Measurements from ENCODE around the gene STAT4. TPM values are rescaled to one million over a fixed set of nuclear protein-coding genes. Genes with fewer than 3 reads are reported as not detected.

STAT4 gene
- total RNA-seq, 1 experiment from 2014 or later: 0.44 TPM

DNA sequence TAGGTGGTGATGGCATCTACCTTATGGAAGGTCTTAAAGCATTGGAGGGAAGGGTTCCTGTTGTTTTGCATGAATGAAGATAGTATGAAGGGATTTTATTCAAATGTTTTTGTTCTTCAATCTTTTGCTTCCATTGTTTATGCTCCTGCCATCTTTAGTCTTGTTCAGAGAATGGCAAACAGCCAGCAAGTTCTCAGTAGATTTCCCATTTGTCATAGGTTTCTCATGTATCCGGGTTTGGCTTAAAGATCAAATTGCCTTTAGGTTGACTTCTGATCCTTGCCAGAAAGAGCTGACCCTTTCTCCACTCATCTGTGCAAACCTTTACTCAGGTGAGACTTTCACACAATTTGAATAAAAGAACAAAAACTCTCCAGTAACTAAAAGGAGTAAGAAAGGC is 44.2 kb upstream of the STAT4 start:
- ATAC-seq: no peak
- DNase-seq (ENCODE audit: low spot score): no peak
- Mint-ChIP-seq H3K4me1 (no peaks in the 10 kb centered on the region), H3K36me3 (no peaks in the 10 kb centered on the region), H3K27me3 (ENCODE audit: low read depth) (no peaks in the 10 kb centered on the region), H3K4me3 (no peak overlapping the region), H3K27ac (no peak overlapping the region), H3K9me3 (peaks cover 13% of the 10 kb centered on the region)
- ChIA-PET CTCF (no interaction called here), POLR2A (no interaction called here)
- TF ChIP-seq NR3C1 (CRISPR knock-in tag; conservative IDR thresholded peaks at IDR 0.05; ENCODE audit: low read depth) (no peak), ESRRA (CRISPR knock-in tag; IDR thresholded peaks at IDR 0.05; ENCODE audit: borderline replicate concordance) (no peak), IRF2 (CRISPR knock-in tag; IDR thresholded peaks at IDR 0.05; ENCODE audit: borderline replicate concordance, low read depth) (no peak), NFYB (CRISPR knock-in tag; conservative IDR thresholded peaks at IDR 0.05; ENCODE audit: low read depth) (no peak), ZBTB21 (CRISPR knock-in tag; IDR thresholded peaks at IDR 0.05; ENCODE audit: borderline replicate concordance) (no peak), ZNF138 (CRISPR knock-in tag; conservative IDR thresholded peaks at IDR 0.05) (no peak)
- TF ChIP-seq, protein P1, sequence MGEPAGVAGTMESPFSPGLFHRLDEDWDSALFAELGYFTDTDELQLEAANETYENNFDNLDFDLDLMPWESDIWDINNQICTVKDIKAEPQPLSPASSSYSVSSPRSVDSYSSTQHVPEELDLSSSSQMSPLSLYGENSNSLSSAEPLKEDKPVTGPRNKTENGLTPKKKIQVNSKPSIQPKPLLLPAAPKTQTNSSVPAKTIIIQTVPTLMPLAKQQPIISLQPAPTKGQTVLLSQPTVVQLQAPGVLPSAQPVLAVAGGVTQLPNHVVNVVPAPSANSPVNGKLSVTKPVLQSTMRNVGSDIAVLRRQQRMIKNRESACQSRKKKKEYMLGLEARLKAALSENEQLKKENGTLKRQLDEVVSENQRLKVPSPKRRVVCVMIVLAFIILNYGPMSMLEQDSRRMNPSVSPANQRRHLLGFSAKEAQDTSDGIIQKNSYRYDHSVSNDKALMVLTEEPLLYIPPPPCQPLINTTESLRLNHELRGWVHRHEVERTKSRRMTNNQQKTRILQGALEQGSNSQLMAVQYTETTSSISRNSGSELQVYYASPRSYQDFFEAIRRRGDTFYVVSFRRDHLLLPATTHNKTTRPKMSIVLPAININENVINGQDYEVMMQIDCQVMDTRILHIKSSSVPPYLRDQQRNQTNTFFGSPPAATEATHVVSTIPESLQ (CRISPR knock-in tag; IDR thresholded peaks at IDR 0.05): no peak

DNA sequence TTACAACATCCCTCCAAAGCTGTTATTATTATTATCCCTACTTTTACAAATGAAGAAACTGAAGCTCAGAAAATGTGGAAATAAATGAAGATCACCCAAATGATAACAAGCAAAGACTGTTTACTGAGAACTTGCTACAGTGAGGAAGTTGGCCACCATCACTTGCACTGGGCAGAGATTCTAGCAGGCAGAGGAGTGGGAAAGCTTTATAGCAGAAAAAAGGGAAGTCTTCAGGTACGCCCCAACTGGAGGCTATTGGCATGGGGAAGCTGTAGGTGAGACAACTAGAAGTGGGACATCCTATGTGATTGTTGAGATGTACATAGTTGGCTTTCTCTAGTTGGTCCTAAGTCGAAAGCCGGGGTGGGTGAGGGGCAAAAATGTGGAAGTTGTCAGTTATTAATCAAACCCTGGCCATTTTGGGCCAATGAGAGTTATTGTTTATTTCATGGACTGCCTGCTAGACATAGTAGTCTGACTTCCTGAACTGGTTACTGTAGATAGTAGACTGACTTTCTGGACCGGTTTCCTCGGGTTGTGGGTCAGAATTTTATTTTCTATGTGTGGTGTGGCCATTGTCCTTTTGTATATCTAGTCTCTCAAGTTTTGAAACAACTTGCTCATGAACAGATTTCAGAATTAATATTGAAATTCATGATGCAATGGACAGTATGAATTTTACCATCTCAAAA is 40.2 kb upstream of the STAT4 start:
- Mint-ChIP-seq H3K4me1 (no peaks in the 10 kb centered on the region), H3K36me3 (no peaks in the 10 kb centered on the region)
- TF ChIP-seq, protein P2, sequence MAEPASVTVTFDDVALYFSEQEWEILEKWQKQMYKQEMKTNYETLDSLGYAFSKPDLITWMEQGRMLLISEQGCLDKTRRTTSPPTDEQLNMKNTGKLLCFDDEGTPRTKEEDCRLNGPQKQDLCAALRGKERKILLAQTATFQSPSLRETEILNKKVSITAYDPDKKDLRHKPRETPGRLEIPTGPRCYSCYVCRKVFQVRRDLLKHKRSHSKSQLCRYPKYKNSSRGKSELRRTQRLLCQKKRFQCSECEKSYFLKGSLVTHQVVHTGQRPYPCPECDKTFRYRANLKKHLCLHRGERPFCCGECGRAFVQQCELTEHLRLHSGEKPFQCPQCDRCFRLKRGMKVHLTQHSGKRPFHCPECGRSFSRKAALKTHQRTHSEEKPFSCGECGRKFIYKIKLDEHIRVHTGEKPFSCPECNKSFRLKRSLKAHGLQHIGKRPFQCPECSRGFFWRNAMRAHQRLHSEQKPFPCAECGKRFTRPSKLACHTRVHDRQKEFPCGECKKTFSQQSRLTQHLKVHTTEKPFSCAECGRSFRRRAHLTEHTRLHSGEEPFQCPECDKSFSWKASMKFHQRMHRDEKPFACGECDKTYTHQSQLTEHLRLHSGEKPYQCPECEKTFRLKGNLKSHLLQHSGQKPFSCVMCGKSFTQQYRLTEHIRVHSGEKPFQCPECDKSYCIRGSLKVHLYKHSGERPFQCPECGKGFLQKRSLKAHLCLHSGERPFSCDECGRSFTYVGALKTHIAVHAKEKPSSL (CRISPR knock-in tag; conservative IDR thresholded peaks at IDR 0.05): no peak
- no peak for TF ChIP-seq NR3C1 (CRISPR knock-in tag; conservative IDR thresholded peaks at IDR 0.05; ENCODE audit: low read depth)
- no peak for TF ChIP-seq ZBTB21 (CRISPR knock-in tag; IDR thresholded peaks at IDR 0.05; ENCODE audit: borderline replicate concordance)
- no peak for TF ChIP-seq CREM (CRISPR knock-in tag; IDR thresholded peaks at IDR 0.05)
- TF ChIP-seq ZNF317 (CRISPR knock-in tag; IDR thresholded peaks at IDR 0.05; ENCODE audit: borderline replicate concordance, low read depth): no peak
- TF ChIP-seq, protein P3, sequence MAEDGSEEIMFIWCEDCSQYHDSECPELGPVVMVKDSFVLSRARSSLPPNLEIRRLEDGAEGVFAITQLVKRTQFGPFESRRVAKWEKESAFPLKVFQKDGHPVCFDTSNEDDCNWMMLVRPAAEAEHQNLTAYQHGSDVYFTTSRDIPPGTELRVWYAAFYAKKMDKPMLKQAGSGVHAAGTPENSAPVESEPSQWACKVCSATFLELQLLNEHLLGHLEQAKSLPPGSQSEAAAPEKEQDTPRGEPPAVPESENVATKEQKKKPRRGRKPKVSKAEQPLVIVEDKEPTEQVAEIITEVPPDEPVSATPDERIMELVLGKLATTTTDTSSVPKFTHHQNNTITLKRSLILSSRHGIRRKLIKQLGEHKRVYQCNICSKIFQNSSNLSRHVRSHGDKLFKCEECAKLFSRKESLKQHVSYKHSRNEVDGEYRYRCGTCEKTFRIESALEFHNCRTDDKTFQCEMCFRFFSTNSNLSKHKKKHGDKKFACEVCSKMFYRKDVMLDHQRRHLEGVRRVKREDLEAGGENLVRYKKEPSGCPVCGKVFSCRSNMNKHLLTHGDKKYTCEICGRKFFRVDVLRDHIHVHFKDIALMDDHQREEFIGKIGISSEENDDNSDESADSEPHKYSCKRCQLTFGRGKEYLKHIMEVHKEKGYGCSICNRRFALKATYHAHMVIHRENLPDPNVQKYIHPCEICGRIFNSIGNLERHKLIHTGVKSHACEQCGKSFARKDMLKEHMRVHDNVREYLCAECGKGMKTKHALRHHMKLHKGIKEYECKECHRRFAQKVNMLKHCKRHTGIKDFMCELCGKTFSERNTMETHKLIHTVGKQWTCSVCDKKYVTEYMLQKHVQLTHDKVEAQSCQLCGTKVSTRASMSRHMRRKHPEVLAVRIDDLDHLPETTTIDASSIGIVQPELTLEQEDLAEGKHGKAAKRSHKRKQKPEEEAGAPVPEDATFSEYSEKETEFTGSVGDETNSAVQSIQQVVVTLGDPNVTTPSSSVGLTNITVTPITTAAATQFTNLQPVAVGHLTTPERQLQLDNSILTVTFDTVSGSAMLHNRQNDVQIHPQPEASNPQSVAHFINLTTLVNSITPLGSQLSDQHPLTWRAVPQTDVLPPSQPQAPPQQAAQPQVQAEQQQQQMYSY (CRISPR knock-in tag; IDR thresholded peaks at IDR 0.05): no peak
- TF ChIP-seq, protein P4, sequence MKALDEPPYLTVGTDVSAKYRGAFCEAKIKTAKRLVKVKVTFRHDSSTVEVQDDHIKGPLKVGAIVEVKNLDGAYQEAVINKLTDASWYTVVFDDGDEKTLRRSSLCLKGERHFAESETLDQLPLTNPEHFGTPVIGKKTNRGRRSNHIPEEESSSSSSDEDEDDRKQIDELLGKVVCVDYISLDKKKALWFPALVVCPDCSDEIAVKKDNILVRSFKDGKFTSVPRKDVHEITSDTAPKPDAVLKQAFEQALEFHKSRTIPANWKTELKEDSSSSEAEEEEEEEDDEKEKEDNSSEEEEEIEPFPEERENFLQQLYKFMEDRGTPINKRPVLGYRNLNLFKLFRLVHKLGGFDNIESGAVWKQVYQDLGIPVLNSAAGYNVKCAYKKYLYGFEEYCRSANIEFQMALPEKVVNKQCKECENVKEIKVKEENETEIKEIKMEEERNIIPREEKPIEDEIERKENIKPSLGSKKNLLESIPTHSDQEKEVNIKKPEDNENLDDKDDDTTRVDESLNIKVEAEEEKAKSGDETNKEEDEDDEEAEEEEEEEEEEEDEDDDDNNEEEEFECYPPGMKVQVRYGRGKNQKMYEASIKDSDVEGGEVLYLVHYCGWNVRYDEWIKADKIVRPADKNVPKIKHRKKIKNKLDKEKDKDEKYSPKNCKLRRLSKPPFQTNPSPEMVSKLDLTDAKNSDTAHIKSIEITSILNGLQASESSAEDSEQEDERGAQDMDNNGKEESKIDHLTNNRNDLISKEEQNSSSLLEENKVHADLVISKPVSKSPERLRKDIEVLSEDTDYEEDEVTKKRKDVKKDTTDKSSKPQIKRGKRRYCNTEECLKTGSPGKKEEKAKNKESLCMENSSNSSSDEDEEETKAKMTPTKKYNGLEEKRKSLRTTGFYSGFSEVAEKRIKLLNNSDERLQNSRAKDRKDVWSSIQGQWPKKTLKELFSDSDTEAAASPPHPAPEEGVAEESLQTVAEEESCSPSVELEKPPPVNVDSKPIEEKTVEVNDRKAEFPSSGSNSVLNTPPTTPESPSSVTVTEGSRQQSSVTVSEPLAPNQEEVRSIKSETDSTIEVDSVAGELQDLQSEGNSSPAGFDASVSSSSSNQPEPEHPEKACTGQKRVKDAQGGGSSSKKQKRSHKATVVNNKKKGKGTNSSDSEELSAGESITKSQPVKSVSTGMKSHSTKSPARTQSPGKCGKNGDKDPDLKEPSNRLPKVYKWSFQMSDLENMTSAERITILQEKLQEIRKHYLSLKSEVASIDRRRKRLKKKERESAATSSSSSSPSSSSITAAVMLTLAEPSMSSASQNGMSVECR (CRISPR knock-in tag; IDR thresholded peaks at IDR 0.05; ENCODE audit: borderline replicate concordance): no peak
- TF ChIP-seq, protein P5, sequence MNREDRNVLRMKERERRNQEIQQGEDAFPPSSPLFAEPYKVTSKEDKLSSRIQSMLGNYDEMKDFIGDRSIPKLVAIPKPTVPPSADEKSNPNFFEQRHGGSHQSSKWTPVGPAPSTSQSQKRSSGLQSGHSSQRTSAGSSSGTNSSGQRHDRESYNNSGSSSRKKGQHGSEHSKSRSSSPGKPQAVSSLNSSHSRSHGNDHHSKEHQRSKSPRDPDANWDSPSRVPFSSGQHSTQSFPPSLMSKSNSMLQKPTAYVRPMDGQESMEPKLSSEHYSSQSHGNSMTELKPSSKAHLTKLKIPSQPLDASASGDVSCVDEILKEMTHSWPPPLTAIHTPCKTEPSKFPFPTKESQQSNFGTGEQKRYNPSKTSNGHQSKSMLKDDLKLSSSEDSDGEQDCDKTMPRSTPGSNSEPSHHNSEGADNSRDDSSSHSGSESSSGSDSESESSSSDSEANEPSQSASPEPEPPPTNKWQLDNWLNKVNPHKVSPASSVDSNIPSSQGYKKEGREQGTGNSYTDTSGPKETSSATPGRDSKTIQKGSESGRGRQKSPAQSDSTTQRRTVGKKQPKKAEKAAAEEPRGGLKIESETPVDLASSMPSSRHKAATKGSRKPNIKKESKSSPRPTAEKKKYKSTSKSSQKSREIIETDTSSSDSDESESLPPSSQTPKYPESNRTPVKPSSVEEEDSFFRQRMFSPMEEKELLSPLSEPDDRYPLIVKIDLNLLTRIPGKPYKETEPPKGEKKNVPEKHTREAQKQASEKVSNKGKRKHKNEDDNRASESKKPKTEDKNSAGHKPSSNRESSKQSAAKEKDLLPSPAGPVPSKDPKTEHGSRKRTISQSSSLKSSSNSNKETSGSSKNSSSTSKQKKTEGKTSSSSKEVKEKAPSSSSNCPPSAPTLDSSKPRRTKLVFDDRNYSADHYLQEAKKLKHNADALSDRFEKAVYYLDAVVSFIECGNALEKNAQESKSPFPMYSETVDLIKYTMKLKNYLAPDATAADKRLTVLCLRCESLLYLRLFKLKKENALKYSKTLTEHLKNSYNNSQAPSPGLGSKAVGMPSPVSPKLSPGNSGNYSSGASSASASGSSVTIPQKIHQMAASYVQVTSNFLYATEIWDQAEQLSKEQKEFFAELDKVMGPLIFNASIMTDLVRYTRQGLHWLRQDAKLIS (CRISPR knock-in tag; IDR thresholded peaks at IDR 0.05; ENCODE audit: borderline replicate concordance): no peak
- TF ChIP-seq ZNF263 (CRISPR knock-in tag; IDR thresholded peaks at IDR 0.05; ENCODE audit: low read depth): no peak
- TF ChIP-seq ZNF232 (CRISPR knock-in tag; IDR thresholded peaks at IDR 0.05): no peak
- no peak for TF ChIP-seq GTF2I (CRISPR knock-in tag; conservative IDR thresholded peaks at IDR 0.05)
- TF ChIP-seq JUN (CRISPR knock-in tag; IDR thresholded peaks at IDR 0.05): no peak
- no peak for TF ChIP-seq FOXJ3 (CRISPR knock-in tag; IDR thresholded peaks at IDR 0.05; ENCODE audit: borderline replicate concordance)

More for the DNA sequence above, 40.2 kb upstream of the STAT4 start:
- Mint-ChIP-seq H3K4me3 (no peak overlapping the region), H3K27ac (no peak overlapping the region), H3K9me3 (peaks cover 8% of the 10 kb centered on the region), H3K27me3 (ENCODE audit: low read depth) (no peaks in the 10 kb centered on the region)
- DNase-seq (ENCODE audit: low spot score) (no peak), ATAC-seq (no peak)
- ChIA-PET POLR2A (no interaction called here), CTCF (no interaction called here)
